Astrocyte (in vitro differentiated cells and primary cell): ENCODE data around the gene GRIK3. TPM values are rescaled to one million over a fixed set of nuclear protein-coding genes. Genes with fewer than 3 reads are reported as not detected.

Experiments
- DNase-seq: peaks from one replicate; pipeline ENCODE4 v3.0.0-alpha.2; 2010; ENCODE audit warnings: low read depth
- FAIRE-seq: peaks from 2 replicates; lab custom pipeline; 2011; peaks lifted over from hg19 to GRCh38; lab: Jason Lieb, UNC
- H2AFZ ChIP-seq: 2 replicates; pipeline ENCODE4 v1.6.0; 2012; ENCODE audit warnings: low read depth, low read length, inconsistent platforms
- H3K27ac ChIP-seq: 2 replicates; pipeline ENCODE4 v1.5.1; 2011; ENCODE audit warnings: low read depth, low read length, inconsistent platforms
- H3K27me3 ChIP-seq: 2 replicates; pipeline ENCODE4 v1.6.0; 2011; ENCODE audit warnings: low read length, inconsistent platforms; ENCODE audit not compliant: insufficient read depth
- H3K36me3 ChIP-seq: 2 replicates; pipeline ENCODE4 v1.5.1; 2011; ENCODE audit warnings: low read length, inconsistent platforms; ENCODE audit not compliant: insufficient read depth
- H3K4me1 ChIP-seq: 2 replicates; pipeline ENCODE4 v1.5.1; 2011; ENCODE audit warnings: low read length, inconsistent platforms; ENCODE audit not compliant: insufficient read depth
- H3K4me2 ChIP-seq: 2 replicates; pipeline ENCODE4 v1.6.0; 2012; ENCODE audit warnings: low read length, inconsistent platforms
- H3K4me3 ChIP-seq: 2 replicates; pipeline ENCODE4 v1.5.1; 2011; ENCODE audit warnings: low read depth, mild to moderate bottlenecking, low read length, inconsistent platforms; ENCODE audit not compliant: insufficient read depth
- H3K79me2 ChIP-seq: 2 replicates; pipeline ENCODE4 v1.6.0; 2012; ENCODE audit warnings: mild to moderate bottlenecking, low read length, inconsistent platforms; ENCODE audit not compliant: insufficient read depth
- H3K9ac ChIP-seq: 2 replicates; pipeline ENCODE4 v1.6.0; 2012; ENCODE audit warnings: mild to moderate bottlenecking, low read length, inconsistent platforms
- H3K9me3 ChIP-seq: 2 replicates; pipeline ENCODE4 v1.5.1; 2012; ENCODE audit warnings: low read depth, mild to moderate bottlenecking, low read length, inconsistent platforms; ENCODE audit not compliant: insufficient read depth
- H4K20me1 ChIP-seq: 2 replicates; pipeline ENCODE4 v1.6.0; 2012; ENCODE audit warnings: low read length, inconsistent platforms; ENCODE audit not compliant: insufficient read depth
- H3K27ac Mint-ChIP-seq: one replicate; pipeline ENCODE4 v1.8.0; 2021; ENCODE audit warnings: mild to moderate bottlenecking, mixed read lengths; ENCODE audit not compliant: unreplicated experiment
- H3K27me3 Mint-ChIP-seq: one replicate; pipeline ENCODE4 v1.8.0; 2021; ENCODE audit warnings: low read depth, mixed read lengths; ENCODE audit not compliant: unreplicated experiment
- H3K36me3 Mint-ChIP-seq: one replicate; pipeline ENCODE4 v1.8.0; 2021; ENCODE audit warnings: low read depth, mixed read lengths; ENCODE audit not compliant: unreplicated experiment
- H3K4me1 Mint-ChIP-seq: one replicate; pipeline ENCODE4 v1.8.0; 2021; ENCODE audit warnings: low read depth, mixed read lengths; ENCODE audit not compliant: unreplicated experiment
- H3K4me3 Mint-ChIP-seq: one replicate; pipeline ENCODE4 v1.8.0; 2021; ENCODE audit warnings: mild to moderate bottlenecking, moderate library complexity, mixed read lengths; ENCODE audit not compliant: unreplicated experiment
- H3K9me3 Mint-ChIP-seq: one replicate; pipeline ENCODE4 v1.8.0; 2021; ENCODE audit warnings: mild to moderate bottlenecking, mixed read lengths; ENCODE audit not compliant: unreplicated experiment
- EZH2 ChIP-seq: IDR thresholded peaks from 2 replicates; pipeline ENCODE4 v1.6.1; 2012; ENCODE audit warnings: mild to moderate bottlenecking, low read length, inconsistent platforms; ENCODE audit not compliant: insufficient read depth
- total RNA-seq: library from RNA; stranded (reverse); gene quantifications from 2 replicates; pipeline ENCODE4 v1.2.1, GENCODE V29; 2021
- TF ChIP-seq, protein P1 (sequence below): IDR thresholded peaks from 2 replicates; pipeline ENCODE4 v1.5.1; 2011; ENCODE audit warnings: low read depth, mild to moderate bottlenecking, inconsistent platforms, low read length, moderate library complexity; ENCODE audit not compliant: insufficient read depth

GRIK3 gene
- total RNA-seq, 1 donor from 2014 or later, result 0.16 TPM

DNA sequence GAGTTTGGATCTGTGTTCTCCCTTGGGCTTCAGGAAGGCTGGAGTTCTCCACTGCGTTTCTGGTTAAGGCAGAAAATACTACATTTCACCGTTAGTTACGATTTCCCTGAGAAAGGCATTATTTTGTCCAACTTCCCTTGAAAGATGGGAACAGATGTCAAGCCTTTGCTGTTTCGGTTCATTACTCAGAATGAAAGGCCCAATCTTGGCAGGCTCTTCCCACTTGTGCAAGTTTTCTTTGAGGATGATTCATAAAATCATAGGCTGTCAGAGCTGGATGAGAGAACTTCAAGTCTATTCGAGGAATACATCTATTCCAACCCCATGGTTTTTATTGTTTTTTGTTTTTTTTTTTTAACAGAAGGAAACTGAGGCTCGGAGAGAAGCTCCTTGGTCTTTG is 205.2 kb downstream of the GRIK3 start:
- TF ChIP-seq, protein P1, sequence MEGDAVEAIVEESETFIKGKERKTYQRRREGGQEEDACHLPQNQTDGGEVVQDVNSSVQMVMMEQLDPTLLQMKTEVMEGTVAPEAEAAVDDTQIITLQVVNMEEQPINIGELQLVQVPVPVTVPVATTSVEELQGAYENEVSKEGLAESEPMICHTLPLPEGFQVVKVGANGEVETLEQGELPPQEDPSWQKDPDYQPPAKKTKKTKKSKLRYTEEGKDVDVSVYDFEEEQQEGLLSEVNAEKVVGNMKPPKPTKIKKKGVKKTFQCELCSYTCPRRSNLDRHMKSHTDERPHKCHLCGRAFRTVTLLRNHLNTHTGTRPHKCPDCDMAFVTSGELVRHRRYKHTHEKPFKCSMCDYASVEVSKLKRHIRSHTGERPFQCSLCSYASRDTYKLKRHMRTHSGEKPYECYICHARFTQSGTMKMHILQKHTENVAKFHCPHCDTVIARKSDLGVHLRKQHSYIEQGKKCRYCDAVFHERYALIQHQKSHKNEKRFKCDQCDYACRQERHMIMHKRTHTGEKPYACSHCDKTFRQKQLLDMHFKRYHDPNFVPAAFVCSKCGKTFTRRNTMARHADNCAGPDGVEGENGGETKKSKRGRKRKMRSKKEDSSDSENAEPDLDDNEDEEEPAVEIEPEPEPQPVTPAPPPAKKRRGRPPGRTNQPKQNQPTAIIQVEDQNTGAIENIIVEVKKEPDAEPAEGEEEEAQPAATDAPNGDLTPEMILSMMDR, result no peak
- no peak for TF ChIP-seq EZH2
- DNase-seq (no peak), FAIRE-seq (no peak)
- peaks cover 14% of the 10 kb centered on the region for H3K4me1 Mint-ChIP-seq
- no peak overlapping the region for H3K27ac Mint-ChIP-seq
- no peak overlapping the region for H3K4me3 ChIP-seq
- no peaks in the 10 kb centered on the region for H3K9me3 Mint-ChIP-seq
- no peaks in the 10 kb centered on the region for H3K27me3 ChIP-seq
- peaks cover 43% of the 10 kb centered on the region for H3K27me3 Mint-ChIP-seq
- H3K4me3 Mint-ChIP-seq, result no peak overlapping the region
- no peaks in the 10 kb centered on the region for H3K9me3 ChIP-seq
- no peaks in the 10 kb centered on the region for H4K20me1 ChIP-seq
- no peak overlapping the region for H3K9ac ChIP-seq
- no peak overlapping the region for H2AFZ ChIP-seq
- H3K4me2 ChIP-seq, result no peak overlapping the region
- no peaks in the 10 kb centered on the region for H3K79me2 ChIP-seq
- no peaks in the 10 kb centered on the region for H3K36me3 ChIP-seq
- no peaks in the 10 kb centered on the region for H3K4me1 ChIP-seq
- no peak overlapping the region for H3K27ac ChIP-seq
- H3K36me3 Mint-ChIP-seq, result no peaks in the 10 kb centered on the region

DNA sequence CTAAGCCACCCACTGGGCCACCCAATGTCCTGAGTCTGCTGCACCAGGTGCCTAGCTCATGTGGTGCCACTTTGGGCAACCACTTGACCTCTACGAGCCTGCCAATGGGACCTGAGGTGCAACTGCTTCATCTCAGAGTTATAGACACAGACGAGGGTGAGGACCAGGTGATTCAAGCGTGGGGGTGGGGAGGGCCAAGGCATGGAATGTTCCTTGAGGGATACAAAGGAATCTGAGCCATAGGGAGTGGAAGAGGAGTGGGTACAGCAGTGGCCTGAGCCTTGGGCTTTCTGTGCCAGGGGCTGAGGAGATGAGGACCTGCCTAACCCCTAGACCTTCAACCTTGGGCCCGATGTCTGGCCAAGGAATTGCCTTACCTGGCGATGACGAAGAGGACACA is 209.1 kb downstream of the GRIK3 start:
- no peaks in the 10 kb centered on the region for H3K36me3 Mint-ChIP-seq
- Histone ChIP-seq H3K36me3 (no peaks in the 10 kb centered on the region), H3K27ac (no peak overlapping the region), H3K4me1 (no peaks in the 10 kb centered on the region), H3K9me3 (no peaks in the 10 kb centered on the region), H4K20me1 (no peaks in the 10 kb centered on the region), H3K79me2 (no peaks in the 10 kb centered on the region), H3K4me2 (no peak overlapping the region), H3K4me3 (no peak overlapping the region), H3K9ac (no peak overlapping the region), H3K27me3 (no peaks in the 10 kb centered on the region), H2AFZ (no peak overlapping the region)
- no peak for DNase-seq
- H3K27me3 Mint-ChIP-seq, result peaks cover 27% of the 10 kb centered on the region
- FAIRE-seq, result no peak
- no peak overlapping the region for H3K4me3 Mint-ChIP-seq
- no peaks in the 10 kb centered on the region for H3K9me3 Mint-ChIP-seq
- peaks cover 14% of the 10 kb centered on the region for H3K4me1 Mint-ChIP-seq
- H3K27ac Mint-ChIP-seq, result no peak overlapping the region
- TF ChIP-seq, protein P1, result no peak
- no peak for TF ChIP-seq EZH2

DNA sequence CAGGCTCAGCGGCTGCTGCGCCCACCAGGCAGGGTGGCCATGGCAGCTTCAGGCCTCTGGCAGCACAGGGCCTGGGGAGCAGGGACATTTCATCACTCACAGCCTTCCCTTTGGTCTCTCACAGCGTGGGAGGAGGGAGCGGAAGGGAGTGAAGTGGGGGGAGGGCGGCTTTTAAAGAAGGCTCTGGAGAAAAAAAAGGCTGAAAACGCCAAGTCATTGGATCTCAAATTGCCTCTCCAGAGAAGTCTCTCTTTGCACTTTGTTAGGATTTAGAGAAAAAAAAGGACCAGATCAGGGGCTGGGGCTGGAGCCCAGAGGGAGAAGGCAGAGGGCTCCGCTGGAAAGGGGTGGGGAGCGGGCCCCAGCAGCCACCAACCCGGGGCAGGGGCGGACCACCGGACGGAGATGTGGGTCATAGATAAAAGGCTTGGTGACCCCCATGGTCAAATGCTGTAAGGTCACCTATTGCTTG is 209.9 kb downstream of the GRIK3 start:
- H3K4me2 ChIP-seq, result no peak overlapping the region

More for the DNA sequence above, 209.9 kb downstream of the GRIK3 start:
- no peak for TF ChIP-seq EZH2
- TF ChIP-seq, protein P1, result no peak
- H3K27me3 ChIP-seq, result no peaks in the 10 kb centered on the region
- H3K4me3 ChIP-seq, result no peak overlapping the region
- H3K4me1 Mint-ChIP-seq, result peaks cover 14% of the 10 kb centered on the region
- peaks cover 27% of the 10 kb centered on the region for H3K27me3 Mint-ChIP-seq
- no peaks in the 10 kb centered on the region for H3K9me3 ChIP-seq
- no peak overlapping the region for H3K4me3 Mint-ChIP-seq
- no peaks in the 10 kb centered on the region for H3K79me2 ChIP-seq
- DNase-seq (no peak), FAIRE-seq (no peak)
- no peak overlapping the region for H3K9ac ChIP-seq
- no peak overlapping the region for H2AFZ ChIP-seq
- H3K27ac Mint-ChIP-seq, result peak overlapping the region; percentile 2
- no peaks in the 10 kb centered on the region for H4K20me1 ChIP-seq
- no peaks in the 10 kb centered on the region for H3K9me3 Mint-ChIP-seq
- no peaks in the 10 kb centered on the region for H3K4me1 ChIP-seq
- H3K27ac ChIP-seq, result no peak overlapping the region
- H3K36me3 Mint-ChIP-seq, result no peaks in the 10 kb centered on the region
- H3K36me3 ChIP-seq, result no peaks in the 10 kb centered on the region
